Endothelial cell of umbilical vein (primary cell): Measurements from ENCODE around the gene CDH20. TPM values are rescaled to one million over a fixed set of nuclear protein-coding genes. Genes with fewer than 3 reads are reported as not detected.

Source experiments
- BruUV-seq: library from RNA; stranded (reverse); fragments of 400-500 nt; replicated peaks from 2 replicates; lab custom pipeline; 2021; lab: Mats Ljungman, UMichigan
- CTCF ChIA-PET: fragments of 300-600, 350-600 bp; sonication (Branson Sonifier 250); formaldehyde crosslinking; loops from one replicate; lab custom pipeline; 2021; ENCODE audit warnings: antibody characterized with exemption, inconsistent platforms; lab: Charles Lee
- POLR2A ChIA-PET: fragments of 300-600, 350-600 bp; sonication (Branson Sonifier 250); formaldehyde crosslinking; loops from one replicate; lab custom pipeline; 2021; ENCODE audit warnings: antibody characterized with exemption, inconsistent platforms; lab: Charles Lee
- DNase-seq: peaks from one replicate; pipeline ENCODE4 v3.0.0-alpha.2; 2011; ENCODE audit warnings: low read depth, low spot score
- FAIRE-seq: peaks from 2 replicates; lab custom pipeline; 2011; peaks lifted over from hg19 to GRCh38; lab: Jason Lieb, UNC
- H2AFZ ChIP-seq: 2 replicates; pipeline ENCODE4 v1.6.0; 2012; ENCODE audit warnings: low read depth, low read length, control low read depth, inconsistent platforms
- H3K27ac ChIP-seq: 2 replicates; pipeline ENCODE4 v1.5.1; 2011; ENCODE audit warnings: low read depth, mild to moderate bottlenecking, control low read depth, low read length, moderate library complexity; ENCODE audit not compliant: insufficient read depth
- H3K27me3 ChIP-seq, 2 experiments: 2 replicates each; pipeline versions ENCODE4 v1.6.0 to v1.6.1; 2011; ENCODE audit warnings: low read length in 2 of 2, mixed read lengths in 1 of 2; ENCODE audit not compliant: control insufficient read depth in 2 of 2, insufficient read depth in 2 of 2
- H3K36me3 ChIP-seq, 2 experiments: 2 replicates in 1 of 2; 3 replicates in 1 of 2; pipeline ENCODE4 v1.5.1; 2011; ENCODE audit warnings: low read length in 2 of 2, mild to moderate bottlenecking in 1 of 2, moderate library complexity in 1 of 2; ENCODE audit not compliant: control insufficient read depth in 2 of 2, insufficient read depth in 2 of 2; ENCODE audit errors: extremely low read depth in 1 of 2
- H3K4me1 ChIP-seq: 3 replicates; pipeline ENCODE4 v1.5.1; 2011; ENCODE audit warnings: mild to moderate bottlenecking, low read length; ENCODE audit not compliant: control insufficient read depth, insufficient read depth; ENCODE audit errors: extremely low read depth
- H3K4me2 ChIP-seq: 2 replicates; pipeline ENCODE4 v1.6.1; 2011; ENCODE audit warnings: low read length, control low read depth, mixed read lengths; ENCODE audit not compliant: insufficient read depth
- H3K4me3 ChIP-seq, 3 experiments: fragments of 200-600 bp in 1 of 3; sonication (generic), shearing (Covaris generic) in 1 of 3; replicated peaks in 1 of 3; 2 replicates each; pipeline ENCODE4 v1.5.1; 2011 to 2016; ENCODE audit warnings: control low read depth in 3 of 3, low read length in 3 of 3, mild to moderate bottlenecking in 2 of 3, inconsistent platforms in 1 of 3, low read depth in 1 of 3, moderate library complexity in 1 of 3; ENCODE audit not compliant: insufficient read depth in 1 of 3
- H3K79me2 ChIP-seq: 2 replicates; pipeline ENCODE4 v1.6.0; 2012; ENCODE audit warnings: low read length, inconsistent platforms; ENCODE audit not compliant: control insufficient read depth, insufficient read depth
- H3K9ac ChIP-seq: replicated peaks from 2 replicates; pipeline ENCODE3; 2011; ENCODE audit warnings: low read length, control low read depth; ENCODE audit not compliant: insufficient read depth; ENCODE audit errors: extremely low read depth
- H3K9me1 ChIP-seq: replicated peaks from 3 replicates; pipeline ENCODE4 v1.6.0; 2011; ENCODE audit warnings: mild to moderate bottlenecking, low read length; ENCODE audit not compliant: control insufficient read depth, insufficient read depth; ENCODE audit errors: extremely low read depth
- H3K9me3 ChIP-seq: replicated peaks from 2 replicates; pipeline ENCODE4 v1.5.1; 2012; ENCODE audit warnings: low read length, inconsistent platforms; ENCODE audit not compliant: control insufficient read depth, insufficient read depth
- H4K20me1 ChIP-seq: replicated peaks from 2 replicates; pipeline ENCODE3; 2011; ENCODE audit warnings: mild to moderate bottlenecking, low read length; ENCODE audit not compliant: control insufficient read depth, insufficient read depth; ENCODE audit errors: extremely low read depth
- CTCF ChIP-seq, 2 donors: IDR thresholded peaks; 1 replicate in 1 of 2; 2 replicates in 1 of 2; pipeline ENCODE4 v1.5.1; 2011; ENCODE audit warnings: low read length in 2 of 2, mild to moderate bottlenecking in 2 of 2, moderate library complexity in 2 of 2, control low read depth in 1 of 2, inconsistent platforms in 1 of 2, low read depth in 1 of 2; ENCODE audit not compliant: insufficient read depth in 1 of 2; ENCODE audit errors: extremely low read depth in 1 of 2
- EZH2 ChIP-seq: IDR thresholded peaks from 2 replicates; pipeline ENCODE4 v1.6.1; 2012; ENCODE audit warnings: borderline replicate concordance, low read depth, mild to moderate bottlenecking, moderate library complexity, low read length, inconsistent platforms; ENCODE audit not compliant: severe bottlenecking
- FOS ChIP-seq: IDR thresholded peaks from 2 replicates; pipeline ENCODE4 v1.6.1; 2011; ENCODE audit warnings: mild to moderate bottlenecking, low read length, moderate library complexity, borderline replicate concordance; ENCODE audit not compliant: insufficient read depth
- GATA2 ChIP-seq: IDR thresholded peaks from 2 replicates; pipeline ENCODE4 v1.7.0; 2011; ENCODE audit warnings: low read depth, mild to moderate bottlenecking, moderate library complexity, mixed read lengths, low read length; ENCODE audit not compliant: insufficient read length, insufficient read depth
- JUN ChIP-seq: IDR thresholded peaks from 2 replicates; pipeline ENCODE4 v1.6.1; 2011; ENCODE audit warnings: borderline replicate concordance, low read depth; ENCODE audit not compliant: insufficient read length, insufficient read depth
- MYC ChIP-seq: IDR thresholded peaks from one replicate; pipeline ENCODE4 v1.6.1; 2011; ENCODE audit warnings: mild to moderate bottlenecking, low read depth, low read length
- POLR2A ChIP-seq: IDR thresholded peaks from 2 replicates; pipeline ENCODE4 v1.6.1; 2012; ENCODE audit warnings: low read depth, mild to moderate bottlenecking, control low read depth, low read length
- POLR2AphosphoS5 ChIP-seq: IDR thresholded peaks from 2 replicates; pipeline ENCODE4 v1.6.1; 2012; ENCODE audit warnings: low read depth, mild to moderate bottlenecking, control low read depth, low read length, moderate library complexity; ENCODE audit not compliant: insufficient read depth
- dilution Hi-C: fragments of 300-500 bp; cut with MboI; formaldehyde crosslinking; loops from one replicate; pipeline ENCODE4 v1.15.0; 2019; ENCODE audit warnings: low sequenced_read_pairs; ENCODE audit not compliant: extremely low pct_ligation_motif_present
- intact Hi-C: fragments of 100-400 bp; cut with micrococcal nuclease; formaldehyde crosslinking; loops from one replicate; pipeline ENCODE4 v1.10.0; 2022
- polyA plus RNA-seq, 4 experiments: library from polyadenylated mRNA; depleted of rRNA in 3 of 4; stranded (reverse) in 3 of 4; unstranded in 1 of 4; fragments of >200 nt; gene quantifications; 2 replicates each; pipeline versions ENCODE4 v1.2.1 to v1.2.3, GENCODE V29; 2011 to 2012; ENCODE audit warnings: missing spikeins in 1 of 4
- total RNA-seq: library from RNA; stranded (reverse); gene quantifications from 2 replicates; pipeline ENCODE4 v1.2.3, GENCODE V29; 2021
- TF ChIP-seq, protein P1 (sequence below): IDR thresholded peaks from 2 replicates; pipeline ENCODE4 v1.6.1; 2011; ENCODE audit not compliant: insufficient read depth, insufficient read length

CDH20 gene
- total and polyA plus RNA-seq, 2 donors (not counting 3 experiments of a cell fraction or from before 2014, with no cell fraction given): not detected

DNA sequence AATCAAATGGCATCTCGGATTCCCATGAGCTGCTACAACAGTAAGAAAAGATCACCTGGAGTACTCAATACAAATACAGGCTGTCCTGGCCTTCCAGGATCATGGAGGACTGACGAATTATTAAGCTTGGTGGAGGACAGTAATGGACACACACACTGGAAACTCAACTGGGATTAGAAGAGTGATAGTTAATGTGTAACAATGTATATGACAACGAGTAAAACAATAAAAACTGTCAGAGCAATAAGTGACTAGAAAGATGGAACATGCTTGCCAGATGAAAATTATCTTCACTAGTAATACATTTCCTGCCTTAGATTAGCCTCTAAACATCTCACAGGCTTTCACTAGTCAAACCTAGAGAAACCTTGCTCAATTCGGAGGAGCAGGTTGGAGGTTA lies 49.2 kb upstream of the CDH20 start:
- Histone ChIP-seq H4K20me1 (no peaks in the 10 kb centered on the region), H3K27ac (no peak overlapping the region), H3K79me2 (no peaks in the 10 kb centered on the region), H3K9ac (no peak overlapping the region), H3K27me3 (peaks cover 0 to 3% of the 10 kb centered on the region in 2 experiments), H3K4me3 (no peak overlapping the region), H3K36me3 (no peaks in the 10 kb centered on the region), H2AFZ (no peak overlapping the region), H3K9me3 (no peaks in the 10 kb centered on the region), H3K4me2 (no peak overlapping the region), H3K4me1 (no peaks in the 10 kb centered on the region), H3K9me1 (no peaks in the 10 kb centered on the region)
- no peak for FAIRE-seq
- dilution Hi-C loops: no loop called here
- ChIA-PET CTCF (interaction anchor here (2.3 kb wide), 1 partner anchor 475 kb away, joined by 7 read pairs; no protein-coding TSS in a partner anchor), POLR2A (no interaction called here)
- no TSS peak for BruUV-seq
- TF ChIP-seq EZH2: no peak
- TF ChIP-seq, protein P1, sequence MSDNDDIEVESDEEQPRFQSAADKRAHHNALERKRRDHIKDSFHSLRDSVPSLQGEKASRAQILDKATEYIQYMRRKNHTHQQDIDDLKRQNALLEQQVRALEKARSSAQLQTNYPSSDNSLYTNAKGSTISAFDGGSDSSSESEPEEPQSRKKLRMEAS: no peak
- TF ChIP-seq CTCF (IDR thresholded peaks at IDR 0.05; ENCODE audit: extremely low read depth in 1 of 2, insufficient read depth in 1 of 2, low read depth in 1 of 2, low read length in 2 of 2): no peak
- TF ChIP-seq JUN: no peak
- no peak for TF ChIP-seq MYC
- no peak for TF ChIP-seq POLR2A
- no peak for TF ChIP-seq FOS
- TF ChIP-seq POLR2AphosphoS5: no peak
- TF ChIP-seq GATA2: no peak
- intact Hi-C loops: no loop called here
- DNase-seq: no peak
